ENCODE results near the gene HCN3.
A peak's percentile ranks its signal among the peaks of the same experiment; 100 is the strongest.

HCN3 gene

DNA sequence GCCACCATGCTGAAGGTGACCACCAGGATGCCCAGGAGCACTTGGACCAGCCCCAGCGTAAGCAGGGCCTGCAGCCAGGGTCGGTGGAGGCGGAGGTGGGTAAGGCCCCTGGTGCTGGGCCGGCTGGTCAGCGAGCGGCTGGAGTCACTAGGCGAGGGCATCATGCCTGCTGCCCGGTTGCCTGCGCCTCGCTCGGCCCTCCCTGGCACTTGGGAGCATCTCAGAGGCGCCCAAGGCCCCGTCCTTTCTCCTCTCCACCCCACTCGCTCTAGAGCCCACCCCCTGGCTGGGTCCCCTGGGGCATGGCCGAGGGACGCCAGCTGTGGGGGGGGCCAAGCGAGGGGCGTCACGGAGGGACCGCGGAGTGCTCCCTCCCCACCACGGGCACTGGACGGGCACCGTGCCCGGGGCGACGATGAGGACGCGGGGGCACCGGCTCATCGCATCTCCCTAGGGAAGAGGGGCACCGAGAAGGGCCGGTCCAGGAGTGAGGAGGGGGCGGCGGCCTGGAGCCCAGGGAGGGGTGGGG is 22.5 kb upstream of the HCN3 start:
- DNase-seq = no peak

GRCh38 chr1:155255243-155256007 is 21.8 kb upstream of the HCN3 start, which contains the start of gene ENTREP3:
ENTREP3 (minus strand) TSS chr1:155255483; CDS start chr1:155254877, 606 bp downstream.
- peak; percentile 84 for DNase-seq

- no peak for DNase-seq
Observed at GRCh38 chr1:155256058-155256852, 21.0 kb upstream of the HCN3 start.

GRCh38 chr1:155260276-155260675 is 17.0 kb upstream of the HCN3 start:
- no peak for DNase-seq

DNA sequence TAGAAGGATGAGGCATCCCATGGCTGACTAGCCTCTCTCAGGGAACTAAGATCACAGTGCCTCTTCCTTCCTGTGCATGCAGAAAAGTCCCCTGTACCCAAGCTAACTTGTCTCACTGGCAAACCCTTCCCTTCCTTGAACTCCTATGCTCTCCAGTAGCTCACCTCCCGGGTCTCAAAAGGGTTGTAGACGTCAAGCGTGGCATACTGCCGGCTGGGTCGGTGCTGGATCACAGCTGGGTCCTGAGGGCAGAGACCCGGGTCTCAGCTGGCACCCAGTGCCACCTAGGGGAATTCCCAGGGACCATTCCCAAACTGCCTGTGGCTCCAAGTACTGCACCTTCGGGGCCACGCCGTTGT is 15.8 kb upstream of the HCN3 start:
- DNase-seq = no peak

- peak; percentile 97 for DNase-seq
Observed at GRCh38 chr1:155261852-155262673, 15.2 kb upstream of the HCN3 start, which contains the start of gene SCAMP3. SCAMP3 (minus strand) TSS chr1:155262360; CDS start chr1:155262151, 209 bp downstream.

GRCh38 chr1:155263067-155263466 is 14.2 kb upstream of the HCN3 start:
- DNase-seq = no peak

- no peak for DNase-seq
Observed at GRCh38 chr1:155266553-155266952, 10.7 kb upstream of the HCN3 start.

DNA sequence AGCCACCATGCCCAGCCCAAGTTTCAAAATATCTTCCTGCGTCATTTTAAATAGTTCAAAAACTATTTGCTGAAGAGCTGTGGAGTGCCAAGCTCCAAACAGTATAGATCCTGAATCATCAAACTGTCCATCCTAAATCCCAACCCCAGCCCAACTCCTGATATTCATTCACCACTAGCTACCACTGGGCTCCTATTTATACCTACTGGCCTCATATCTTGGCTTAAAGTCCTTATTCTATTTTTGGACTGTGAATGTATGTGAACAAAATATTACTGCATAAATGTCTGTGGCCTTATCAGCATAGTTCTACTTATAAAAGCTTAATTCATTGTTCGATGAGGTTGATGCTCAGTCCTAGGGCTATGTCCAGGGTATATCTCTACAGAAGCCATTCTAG is 9.9 kb upstream of the HCN3 start:
- DNase-seq = no peak

DNA sequence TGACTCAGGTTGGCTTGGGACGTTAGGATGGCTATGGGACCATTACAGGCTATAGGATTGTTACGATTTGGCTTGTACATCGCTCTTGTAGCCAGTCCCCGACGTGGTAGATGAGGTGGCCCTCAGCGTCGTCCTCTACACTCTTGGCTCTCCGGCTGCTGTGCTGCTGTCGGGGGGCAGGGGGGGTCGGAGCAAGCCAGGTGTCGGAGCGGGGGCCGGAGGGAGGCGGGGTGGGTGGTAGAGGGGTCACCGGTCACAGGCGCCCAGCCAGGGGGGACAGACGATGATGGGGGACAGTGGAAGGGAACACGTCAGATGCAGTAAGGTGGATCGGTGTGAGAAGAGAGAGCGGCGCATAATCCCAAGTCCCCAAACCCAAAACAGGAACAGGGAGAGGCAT is 8.6 kb upstream of the HCN3 start:
- DNase-seq = no peak

GRCh38 chr1:155269381-155269780 is 7.9 kb upstream of the HCN3 start:
- DNase-seq = no peak

DNA sequence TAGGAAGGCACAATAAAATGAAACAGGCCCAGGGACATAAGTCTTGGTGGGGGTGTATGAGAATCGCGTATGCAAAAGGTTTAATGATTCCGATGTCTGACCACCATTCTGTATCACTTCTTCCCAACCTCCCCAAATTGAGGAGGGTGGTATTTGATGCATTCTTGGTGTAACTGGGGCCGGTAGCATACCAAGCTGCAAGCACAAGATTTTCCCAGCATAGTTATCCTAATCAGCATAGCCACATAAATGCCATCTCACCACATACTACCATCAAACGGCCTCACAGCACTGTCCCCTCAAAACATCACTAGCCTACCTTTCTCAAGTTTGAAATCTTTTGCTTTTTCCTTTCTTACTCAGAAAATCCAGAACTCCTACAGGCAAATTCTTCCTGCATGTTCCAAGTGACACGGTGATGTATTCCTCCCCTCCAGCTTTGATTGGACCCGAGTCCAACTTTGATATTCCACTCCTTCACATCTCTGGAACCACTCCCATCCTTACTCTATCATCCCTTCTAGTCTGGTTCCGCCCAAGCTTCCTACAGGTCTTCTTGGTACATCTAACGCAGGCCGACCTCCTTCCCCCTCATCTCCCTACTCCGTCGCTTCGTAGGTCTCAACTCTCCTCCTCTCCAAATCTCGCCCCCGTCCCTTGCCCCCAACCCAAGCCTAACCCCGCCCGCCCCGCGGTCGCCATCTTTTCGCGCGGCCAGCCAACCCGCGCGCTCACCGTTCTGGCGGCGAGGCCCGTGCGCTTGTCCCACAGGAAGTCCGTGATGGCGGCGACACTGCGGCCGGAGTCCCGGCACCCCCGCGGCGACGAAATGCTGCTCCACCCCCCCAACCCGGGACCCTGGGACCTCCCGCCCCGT is 4.6 kb upstream of the HCN3 start:
- peak; percentile 77 for DNase-seq

GRCh38 chr1:155273343-155274245 is 3.7 kb upstream of the HCN3 start, which contains the start of gene CLK2:
CLK2 (minus strand) TSS chr1:155273504; CDS start chr1:155270977, 2,527 bp downstream.
- peak; percentile 96 for DNase-seq

GRCh38 chr1:155277902-155278688 is 832 bp downstream of the HCN3 start:
- DNase-seq = peak; percentile 85

DNA sequence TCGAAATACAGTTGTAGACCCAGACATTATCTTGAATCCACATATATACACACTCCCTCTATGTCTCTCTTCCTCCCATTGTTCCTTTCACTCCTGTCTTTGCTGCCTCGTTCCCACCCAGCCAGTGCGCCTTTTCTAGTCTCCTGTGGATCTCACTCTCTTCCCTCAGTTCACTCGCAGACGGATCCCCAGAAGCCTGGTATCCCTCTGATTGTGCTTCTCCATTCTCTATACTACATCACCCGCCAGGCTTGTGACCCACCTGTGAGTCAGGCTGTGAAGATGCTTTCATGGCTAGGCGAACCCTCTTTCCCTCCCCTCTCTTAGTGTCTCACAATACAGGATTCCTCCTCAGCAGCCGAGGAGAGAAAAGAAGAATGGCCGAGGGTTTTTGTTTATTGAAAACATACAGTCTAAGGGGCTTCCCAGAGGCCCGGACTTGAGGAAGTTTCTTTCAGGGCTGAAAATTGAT is 1.5 kb downstream of the HCN3 start:
- no peak for DNase-seq

GRCh38 chr1:155279268-155279667 is 2.0 kb downstream of the HCN3 start:
- DNase-seq = no peak

GRCh38 chr1:155282488-155283091 is 5.3 kb downstream of the HCN3 start:
- DNase-seq = no peak

- no peak for DNase-seq
Observed at GRCh38 chr1:155284476-155284875, 7.2 kb downstream of the HCN3 start.

- no peak for DNase-seq
Observed at GRCh38 chr1:155285063-155285462, 7.8 kb downstream of the HCN3 start.

All from NCI-H2171 treated with DMSO at 0.1 percent for 48 hours (cell line).